ENCODE data around the gene DNAJC22. TPM values are rescaled to one million over a fixed set of nuclear protein-coding genes. Genes with fewer than 3 reads are reported as not detected.
"Not testable (repeated sequence)": the region's sequence is repeated elsewhere in the genome, so short reads cannot be mapped to it uniquely, and the experiment has no call there.

DNAJC22 gene
- total RNA-seq, 1 donor from 2014 or later = 0.16 TPM

- DNase-seq (ENCODE audit: low spot score) = no peak
Observed at GRCh38 chr12:49370539-49370938, 23.9 kb downstream of the DNAJC22 start.

- DNase-seq (ENCODE audit: low spot score) = no peak
Observed at GRCh38 chr12:49375406-49375805, 28.7 kb downstream of the DNAJC22 start.

DNA sequence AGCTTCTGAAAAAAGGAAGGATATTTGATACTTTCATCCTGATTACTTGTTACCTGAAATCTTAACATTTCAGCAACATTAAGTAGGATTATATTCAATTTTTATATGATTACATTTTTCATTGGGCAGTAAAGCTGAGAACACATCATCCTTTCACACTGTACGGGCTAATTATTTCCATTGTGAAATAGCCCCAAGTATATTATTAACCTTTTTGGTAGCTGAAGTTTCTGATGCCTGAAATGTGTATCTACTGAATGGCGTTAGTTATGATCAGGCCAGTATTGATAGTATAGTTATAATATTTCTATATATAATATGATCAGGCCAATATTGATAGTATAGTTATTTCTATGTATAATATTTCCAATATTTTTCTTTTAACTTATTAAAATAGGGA is 30.7 kb downstream of the DNAJC22 start:
- no peak for DNase-seq (ENCODE audit: low spot score)

GRCh38 chr12:49380184-49380583 is 33.5 kb downstream of the DNAJC22 start:
- DNase-seq (ENCODE audit: low spot score) = not testable (repeated sequence)

DNA sequence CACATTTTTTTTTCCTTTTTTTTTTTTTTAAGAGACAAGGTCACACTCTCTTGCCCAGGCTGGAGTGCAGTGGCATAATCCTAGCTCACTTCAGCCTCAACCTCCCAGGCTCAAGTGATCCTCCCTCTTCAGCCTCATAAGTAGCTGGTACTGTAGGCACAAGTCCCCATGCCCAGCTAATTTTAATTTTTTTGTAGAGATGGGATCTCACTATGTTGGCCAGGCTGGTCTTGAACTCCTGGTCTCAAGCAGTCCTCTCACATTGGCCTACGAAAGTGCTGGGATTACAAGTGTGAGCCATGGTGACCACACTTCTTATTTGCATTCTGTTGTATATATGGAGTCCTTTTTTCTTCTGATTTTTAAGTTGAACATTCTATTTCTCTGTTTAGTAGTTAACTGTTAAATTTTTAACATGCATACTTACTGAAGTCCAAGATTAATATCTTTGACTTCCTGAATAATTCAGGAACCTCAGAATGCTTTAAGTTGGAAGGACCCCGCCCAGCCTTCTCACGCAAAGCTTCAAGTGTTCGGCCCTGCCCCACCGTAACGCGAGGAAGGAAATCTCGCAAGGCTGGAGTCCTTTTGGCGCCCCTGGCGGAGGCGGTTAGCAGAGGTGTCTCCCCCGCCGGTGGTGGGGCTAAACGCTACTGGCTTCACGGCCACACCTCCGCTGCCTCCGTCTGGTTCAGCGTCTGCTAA is 42.1 kb downstream of the DNAJC22 start:
- no peak for DNase-seq (ENCODE audit: low spot score)

- DNase-seq (ENCODE audit: low spot score) = no peak
Observed at GRCh38 chr12:49389387-49389703, 42.7 kb downstream of the DNAJC22 start.

GRCh38 chr12:49397000-49397399 is 50.3 kb downstream of the DNAJC22 start:
- no peak for DNase-seq (ENCODE audit: low spot score)

DNA sequence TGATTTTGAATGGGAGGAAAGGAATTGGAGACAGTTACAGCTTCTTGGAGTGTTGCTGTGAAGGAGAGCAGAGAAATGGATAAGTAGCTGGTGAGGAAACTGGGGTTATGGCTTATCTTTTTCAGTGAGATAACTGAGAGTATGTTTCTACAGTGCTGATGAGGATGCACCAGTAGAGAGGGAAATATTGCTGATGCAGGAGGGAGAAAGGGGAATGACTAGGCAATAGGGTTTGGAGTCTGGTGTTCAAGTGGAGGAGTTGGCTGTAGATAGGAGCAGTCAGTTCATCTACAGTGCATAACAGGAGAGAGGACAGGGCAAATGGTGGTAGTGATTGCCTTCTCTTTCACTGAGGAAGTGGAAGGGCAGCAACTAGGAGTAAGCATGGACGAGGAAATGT is 53.6 kb downstream of the DNAJC22 start:
- no peak for DNase-seq (ENCODE audit: low spot score)

Other genes with a start within 250 kb of the DNAJC22 start
- 85.7 TPM for gene LMBR1L, start 236.0 kb upstream of the DNAJC22 start, total RNA-seq
- 496 TPM for gene TUBA1B, start 215.5 kb upstream of the DNAJC22 start, total RNA-seq
- 107 TPM for gene TUBA1A, start 157.8 kb upstream of the DNAJC22 start, total RNA-seq
- 201 TPM for gene TUBA1C, start 81.8 kb upstream of the DNAJC22 start, total RNA-seq
- gene PRPH, start 51.7 kb upstream of the DNAJC22 start, total RNA-seq = 1.7 TPM
- 1.3 TPM for gene TROAP, start 23.6 kb upstream of the DNAJC22 start, total RNA-seq
- not detected for gene C1QL4, start 9.7 kb upstream of the DNAJC22 start, total RNA-seq
- 20.0 TPM for gene SPATS2, start 20.6 kb downstream of the DNAJC22 start, total RNA-seq
- 1.1 TPM for gene KCNH3, start 192.1 kb downstream of the DNAJC22 start, total RNA-seq
- gene MCRS1, start 221.3 kb downstream of the DNAJC22 start, total RNA-seq = 55.4 TPM